ENCODE data around the gene MAPRE3.

DNA sequence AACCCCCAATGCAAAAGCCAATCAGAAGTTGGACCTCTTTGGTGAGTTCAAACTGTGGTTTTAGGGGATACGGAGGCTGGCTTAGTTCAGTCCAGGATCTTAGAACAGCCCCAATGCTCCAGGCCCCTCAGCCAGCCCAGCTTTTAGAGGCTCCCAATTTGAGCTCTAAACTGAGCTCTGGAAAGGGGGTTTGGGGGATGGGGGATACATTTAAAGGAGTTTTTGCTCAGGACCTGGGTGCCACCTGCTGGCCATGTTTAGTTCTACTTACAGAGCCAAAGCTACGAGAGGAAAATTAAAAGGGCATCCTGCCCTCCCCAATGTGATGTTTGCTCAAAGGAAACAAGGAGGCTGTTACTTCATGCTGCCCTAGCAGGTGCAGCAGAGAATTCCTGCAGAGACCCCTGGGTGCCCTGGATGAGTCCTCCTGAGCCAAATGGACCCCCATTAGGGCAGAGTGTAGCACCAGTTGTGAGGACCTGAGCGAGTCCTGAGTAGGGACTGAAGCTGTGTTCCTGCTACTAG, 46.4 kb downstream of the MAPRE3 start:
- TF ChIP-seq POLR2A (IDR thresholded peaks at IDR 0.05): no peak
- TF ChIP-seq CTCF (IDR thresholded peaks at IDR 0.05): peak; percentile 66 to 83 (median 73)

Measured in right lobe of liver (tissue), 4 donors.